Posterior cingulate gyrus (tissue), 11 donors: ENCODE results near the gene EMD.

ENCODE experiments used
- DNase-seq, 10 donors: peaks; one replicate each; pipeline versions ENCODE4 v3.0.0 to v3.0.0-alpha.2; 2020 to 2021; ENCODE audit warnings: mixed read lengths in 3 of 10
- intact Hi-C: fragments of 100-400 bp; cut with DNase I; formaldehyde crosslinking; loops from one replicate; pipeline ENCODE4 v1.15.1; 2023

Gene EMD

GRCh38 chrX:154354516-154354915 is 24.6 kb upstream of the EMD start:
- intact Hi-C loops, result no loop called here

GRCh38 chrX:154355094-154355775 is 23.9 kb upstream of the EMD start:
- no peak for DNase-seq
- intact Hi-C loops, result no loop called here

More at GRCh38 chrX:154354516-154354915, 24.6 kb upstream of the EMD start:
- no peak for DNase-seq

- DNase-seq, result no peak
- intact Hi-C loops, result no loop called here
Observed at GRCh38 chrX:154355776-154356140, 23.3 kb upstream of the EMD start.

GRCh38 chrX:154356596-154356995 is 22.5 kb upstream of the EMD start:
- intact Hi-C loops, result no loop called here
- no peak for DNase-seq

GRCh38 chrX:154357205-154357604 is 21.9 kb upstream of the EMD start:
- DNase-seq, result no peak
- intact Hi-C loops, result no loop called here

- intact Hi-C loops, result no loop called here
- no peak for DNase-seq
Observed at GRCh38 chrX:154358011-154358410, 21.1 kb upstream of the EMD start.

- DNase-seq, result no peak
- intact Hi-C loops, result no loop called here
Observed at GRCh38 chrX:154358829-154359228, 20.3 kb upstream of the EMD start.

- intact Hi-C loops, result no loop called here
- no peak for DNase-seq
Observed at GRCh38 chrX:154359362-154360154, 19.5 kb upstream of the EMD start.

GRCh38 chrX:154360155-154360713 is 18.9 kb upstream of the EMD start:
- intact Hi-C loops, result no loop called here
- no peak for DNase-seq

GRCh38 chrX:154362085-154362742 is 16.9 kb upstream of the EMD start:
- intact Hi-C loops, result no loop called here
- DNase-seq, result no peak

- no peak for DNase-seq
- intact Hi-C loops, result no loop called here
Observed at GRCh38 chrX:154363706-154364439, 15.2 kb upstream of the EMD start.

- DNase-seq, result no peak
- intact Hi-C loops, result no loop called here
Observed at GRCh38 chrX:154365052-154365600, 14.0 kb upstream of the EMD start.

GRCh38 chrX:154365997-154366665 is 13.0 kb upstream of the EMD start:
- intact Hi-C loops, result no loop called here
- no peak for DNase-seq

- intact Hi-C loops, result no loop called here
- DNase-seq, result peak in 5 of 10 donors; percentile 10 to 85 (median 37)
Observed at GRCh38 chrX:154366666-154367055, 12.4 kb upstream of the EMD start.

- DNase-seq, result no peak
- intact Hi-C loops, result no loop called here
Observed at GRCh38 chrX:154367474-154368308, 11.4 kb upstream of the EMD start.

GRCh38 chrX:154368630-154369448 is 10.3 kb upstream of the EMD start:
- no peak for DNase-seq
- intact Hi-C loops, result no loop called here

- intact Hi-C loops, result no loop called here
- peak in 5 of 10 donors; percentile 14 to 88 (median 38) for DNase-seq
Observed at GRCh38 chrX:154369449-154370299, 9.4 kb upstream of the EMD start.
